Glomerular visceral epithelial cell (primary cell): Measurements from ENCODE around the gene HMG20A.

Source experiments
- DNase-seq: peaks from one replicate; pipeline ENCODE4 v3.0.0-alpha.2; 2016; ENCODE audit errors: extremely low spot score

The HMG20A gene

DNA sequence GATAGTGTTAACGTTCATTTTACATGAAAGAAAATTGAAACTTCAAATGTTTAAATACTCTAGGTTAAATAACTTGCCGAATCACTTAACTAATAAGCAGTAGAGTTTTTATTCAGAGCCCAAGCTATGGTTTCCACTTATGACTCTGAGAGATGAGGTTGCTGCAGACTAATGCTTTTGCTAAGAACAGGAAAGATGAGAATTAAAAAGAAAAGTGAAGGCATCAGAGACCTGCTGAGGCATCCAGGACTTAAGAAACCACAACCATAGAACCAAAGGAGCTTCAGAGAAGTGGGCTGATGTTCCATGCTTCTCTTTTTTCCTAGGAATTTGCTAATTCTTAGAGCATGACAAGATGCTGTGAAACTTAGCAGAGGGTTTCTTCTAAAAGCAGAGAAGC, 9.5 kb downstream of the HMG20A start:
- DNase-seq = no peak

DNA sequence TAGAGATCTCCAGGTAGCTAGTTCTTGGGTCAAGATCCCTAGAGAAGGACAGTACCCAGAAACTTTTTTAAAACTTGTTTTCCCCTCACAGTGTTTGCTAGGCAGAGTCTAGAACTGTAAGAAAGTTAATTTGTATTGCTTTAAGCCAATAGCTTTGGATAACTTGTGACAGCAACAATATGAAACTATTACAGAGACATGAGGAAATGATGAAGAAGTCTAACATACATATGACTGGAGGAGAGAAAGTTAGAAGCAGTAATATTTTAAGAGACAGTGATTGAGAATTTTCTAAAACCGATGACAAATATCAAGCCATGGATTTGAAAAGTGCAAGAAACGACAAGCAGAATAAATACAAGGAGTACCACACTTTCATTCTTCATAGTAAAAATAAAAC, 10.0 kb downstream of the HMG20A start:
- no peak for DNase-seq

- no peak for DNase-seq
Measured at GRCh38 chr15:77436822-77437221, 16.1 kb downstream of the HMG20A start.

DNA sequence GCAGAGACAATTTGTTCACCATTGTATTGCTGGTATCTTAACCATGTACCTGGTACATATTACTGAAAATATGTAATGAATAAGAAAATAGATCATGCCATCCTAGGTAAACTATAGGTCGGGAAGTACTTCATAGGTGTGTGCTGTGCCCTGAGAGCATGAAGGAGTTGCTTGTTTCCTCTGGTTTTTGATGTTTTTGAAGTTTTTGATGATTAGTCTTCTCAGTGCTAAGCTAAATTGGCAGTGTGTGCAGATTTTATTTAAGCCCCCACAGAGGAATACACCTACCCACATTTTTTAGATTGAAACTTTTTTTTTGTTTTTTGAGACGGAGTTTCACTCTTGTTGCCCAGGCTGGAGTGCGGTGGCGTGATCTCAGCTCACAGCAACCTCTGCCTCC, 16.6 kb downstream of the HMG20A start:
- no peak for DNase-seq

DNA sequence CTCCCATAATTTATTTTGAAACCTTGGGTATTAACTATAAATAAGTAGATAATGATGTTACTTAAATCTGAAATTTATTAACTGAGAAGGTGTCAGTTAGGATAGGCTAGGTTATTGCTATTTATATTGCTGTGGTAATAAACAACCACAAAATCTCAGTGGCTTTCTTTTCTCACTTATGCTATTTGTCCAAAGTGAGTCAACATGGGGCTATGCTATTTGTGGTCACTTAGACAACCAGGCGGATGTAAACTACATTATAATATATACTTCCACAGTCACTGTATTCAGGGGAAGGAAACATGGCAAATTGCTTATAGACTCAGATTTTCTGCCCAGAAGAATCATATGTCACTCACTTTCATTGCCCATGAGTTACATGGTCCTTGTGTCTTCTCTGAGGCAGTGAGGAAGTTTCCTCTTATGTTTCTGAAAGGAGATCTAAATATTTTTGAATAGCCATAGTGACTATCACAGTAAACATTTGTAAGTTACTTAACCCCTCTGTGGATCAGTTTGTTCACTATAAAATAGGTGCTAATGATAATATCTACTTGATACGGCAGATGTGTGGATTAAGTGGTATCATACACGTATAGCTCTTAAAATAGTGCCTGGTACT, 19.8 kb downstream of the HMG20A start:
- peak; percentile 63 for DNase-seq

- DNase-seq = no peak
Measured at GRCh38 chr15:77446840-77447390, 26.2 kb downstream of the HMG20A start.

- no peak for DNase-seq
Measured at GRCh38 chr15:77454265-77454664, 33.6 kb downstream of the HMG20A start.

- no peak for DNase-seq
Measured at GRCh38 chr15:77454951-77455350, 34.3 kb downstream of the HMG20A start.

- peak; percentile 16 for DNase-seq
Measured at GRCh38 chr15:77455696-77456321, 35.1 kb downstream of the HMG20A start.

- DNase-seq = no peak
Measured at GRCh38 chr15:77456746-77457145, 36.1 kb downstream of the HMG20A start.

- DNase-seq = peak; percentile 45
Measured at GRCh38 chr15:77457191-77457904, 36.7 kb downstream of the HMG20A start.

- DNase-seq = no peak
Measured at GRCh38 chr15:77457905-77458265, 37.2 kb downstream of the HMG20A start.

GRCh38 chr15:77459031-77459430, 38.3 kb downstream of the HMG20A start:
- DNase-seq = no peak

- DNase-seq = no peak
Measured at GRCh38 chr15:77461486-77461885, 40.8 kb downstream of the HMG20A start.

- peak; percentile 34 for DNase-seq
Measured at GRCh38 chr15:77464129-77464865, 43.6 kb downstream of the HMG20A start.

- no peak for DNase-seq
Measured at GRCh38 chr15:77466521-77466920, 45.8 kb downstream of the HMG20A start.

DNA sequence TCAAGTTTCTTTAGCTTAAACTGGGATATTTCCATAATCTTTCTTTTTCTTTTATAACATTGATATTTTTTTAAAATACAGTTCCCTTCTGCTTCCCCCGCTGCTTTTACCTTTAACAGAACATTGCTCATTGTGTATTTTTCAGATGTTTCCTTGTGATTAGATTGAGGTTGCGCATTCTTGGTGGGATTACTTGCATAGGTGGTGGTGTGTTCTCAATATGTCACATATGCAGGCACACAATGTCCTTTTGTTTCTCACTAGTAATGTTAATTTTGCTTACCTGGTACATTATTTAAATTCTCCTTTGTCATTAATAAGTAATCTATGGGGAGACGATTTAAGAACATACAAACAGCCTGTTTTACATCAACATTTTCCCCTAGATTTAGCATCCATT, 48.2 kb downstream of the HMG20A start:
- DNase-seq = no peak

- no peak for DNase-seq
Measured at GRCh38 chr15:77470235-77470634, 49.5 kb downstream of the HMG20A start.

- DNase-seq = no peak
Measured at GRCh38 chr15:77473328-77473727, 52.6 kb downstream of the HMG20A start.

DNA sequence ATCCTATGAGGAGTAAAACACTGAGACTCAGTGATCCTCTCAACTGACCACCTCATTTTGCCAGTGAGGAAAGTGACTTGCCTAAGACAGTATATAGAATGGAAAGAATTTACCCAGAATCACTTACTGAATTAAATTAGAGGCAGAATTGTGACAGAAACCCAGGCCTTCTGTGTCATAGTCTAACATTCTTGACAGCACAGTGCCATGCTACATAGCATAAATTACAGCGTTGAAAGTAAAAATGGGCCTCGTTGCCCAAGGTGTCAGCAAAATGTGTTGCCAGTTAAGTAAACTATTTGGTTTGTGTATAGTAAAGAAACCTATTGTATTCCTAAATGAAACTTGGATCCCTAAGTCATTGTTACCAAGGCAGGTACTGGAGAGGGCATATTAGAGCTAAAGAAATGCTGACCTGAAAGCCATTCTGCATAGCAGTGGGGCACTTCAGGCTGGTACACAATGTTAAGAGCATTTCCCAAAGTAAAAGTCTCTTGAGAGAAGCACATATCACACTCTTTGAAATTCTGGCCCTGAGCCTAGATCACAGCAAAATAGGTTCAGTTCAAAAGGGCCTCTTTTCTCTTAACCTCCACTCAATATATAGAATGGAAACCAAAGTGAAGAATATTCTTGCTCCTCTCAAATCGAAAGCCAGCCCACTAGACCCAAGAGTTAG, 53.8 kb downstream of the HMG20A start:
- no peak for DNase-seq

- DNase-seq = no peak
Measured at GRCh38 chr15:77475001-77475400, 54.3 kb downstream of the HMG20A start.

GRCh38 chr15:77475898-77476297, 55.2 kb downstream of the HMG20A start:
- DNase-seq = no peak
